NB4 (cell line): ENCODE data around the gene NALCN.

Source experiments
- DNase-seq: peaks from one replicate; pipeline ENCODE4 v3.0.0; 2010; ENCODE audit warnings: low read depth
- H3K4me3 ChIP-seq: one replicate; pipeline ENCODE4 v1.5.1; 2011; ENCODE audit warnings: mild to moderate bottlenecking, low read depth, low read length, moderate library complexity
- CTCF ChIP-seq: IDR thresholded peaks from one replicate; pipeline ENCODE4 v1.5.1; 2012; ENCODE audit warnings: low read depth, low read length
- MAX ChIP-seq: IDR thresholded peaks from 2 replicates; pipeline ENCODE4 v1.6.1; 2011; ENCODE audit warnings: low read depth, low read length
- MYC ChIP-seq: IDR thresholded peaks from 2 replicates; pipeline ENCODE4 v1.6.1; 2011; ENCODE audit warnings: low read depth, low read length
- POLR2A ChIP-seq: IDR thresholded peaks from 2 replicates; pipeline ENCODE4 v1.6.1; 2011; ENCODE audit warnings: mild to moderate bottlenecking; ENCODE audit not compliant: insufficient read length; ENCODE audit errors: extremely low read depth

NALCN gene

GRCh38 chr13:101401196-101401595 lies 15.1 kb downstream of the NALCN start:
- no peak for DNase-seq
- no peak overlapping the region for H3K4me3 ChIP-seq

GRCh38 chr13:101399365-101399764 lies 16.9 kb downstream of the NALCN start:
- no peak overlapping the region for H3K4me3 ChIP-seq
- no peak for DNase-seq
- TF ChIP-seq POLR2A, result no peak
- no peak for TF ChIP-seq MYC
- TF ChIP-seq MAX, result no peak
- TF ChIP-seq CTCF, result no peak

More at GRCh38 chr13:101401196-101401595, 15.1 kb downstream of the NALCN start:
- no peak for TF ChIP-seq POLR2A
- TF ChIP-seq MAX, result no peak
- TF ChIP-seq MYC, result no peak
- no peak for TF ChIP-seq CTCF

GRCh38 chr13:101398920-101399319 lies 17.4 kb downstream of the NALCN start:
- TF ChIP-seq MAX, result no peak
- TF ChIP-seq POLR2A, result no peak
- TF ChIP-seq CTCF, result no peak
- TF ChIP-seq MYC, result no peak
- DNase-seq, result no peak
- no peak overlapping the region for H3K4me3 ChIP-seq

GRCh38 chr13:101398191-101398590 lies 18.1 kb downstream of the NALCN start:
- DNase-seq, result no peak
- H3K4me3 ChIP-seq, result no peak overlapping the region
- TF ChIP-seq MYC (no peak), CTCF (no peak), MAX (no peak), POLR2A (no peak)

- TF ChIP-seq POLR2A (no peak), MYC (no peak), CTCF (no peak), MAX (no peak)
- no peak for DNase-seq
- no peak overlapping the region for H3K4me3 ChIP-seq
Measured at GRCh38 chr13:101397742-101398141, 18.6 kb downstream of the NALCN start.

GRCh38 chr13:101394605-101395004 lies 21.7 kb downstream of the NALCN start:
- no peak for TF ChIP-seq MAX
- TF ChIP-seq MYC, result no peak
- no peak for TF ChIP-seq POLR2A
- DNase-seq, result no peak
- no peak overlapping the region for H3K4me3 ChIP-seq
